ENCODE data around the gene FBXL17. TPM values are rescaled to one million over a fixed set of nuclear protein-coding genes. Genes with fewer than 3 reads are reported as not detected.

FBXL17 gene
- total RNA-seq, 1 experiment from 2014 or later = 5.3 TPM

GRCh38 chr5:107873877-107874276, 508.0 kb downstream of the FBXL17 start:
- no peak overlapping the region for H3K23ac ChIP-seq (ENCODE audit: insufficient read length, low read depth, low read length)
- no peaks in the 10 kb centered on the region; a peak in 1 of 5 replicates for H3K9me3 Mint-ChIP-seq
- H2AFZ ChIP-seq (ENCODE audit: low read length) = no peak overlapping the region
- no peak overlapping the region for H2BK120ac ChIP-seq (ENCODE audit: low read depth, low read length, poor library complexity, severe bottlenecking)
- H2BK5ac ChIP-seq (ENCODE audit: insufficient read length, low read length) = no peak overlapping the region
- H3K4ac ChIP-seq (ENCODE audit: low read depth, low read length) = no peak overlapping the region
- H3K23me2 ChIP-seq (ENCODE audit: insufficient read length, low read depth, low read length, poor library complexity, severe bottlenecking) = no peaks in the 10 kb centered on the region
- no peak overlapping the region for H3K56ac ChIP-seq (ENCODE audit: insufficient read length, low read depth, low read length)
- H4K20me1 ChIP-seq (ENCODE audit: control insufficient read depth, insufficient read depth, insufficient read length) = no peaks in the 10 kb centered on the region
- DNase-seq = no peak
- no peak overlapping the region for H3K9ac ChIP-seq (ENCODE audit: extremely low read depth, insufficient read length, low read length)
- no peak overlapping the region for H4K5ac ChIP-seq (ENCODE audit: insufficient read length, low read depth, low read length)
- H2BK15ac ChIP-seq (ENCODE audit: low read depth, low read length) = no peak overlapping the region
- no peak overlapping the region for H3K14ac ChIP-seq (ENCODE audit: insufficient read depth, low read length)
- no peaks in the 10 kb centered on the region for H3K79me1 ChIP-seq (ENCODE audit: insufficient read depth, low read depth, low read length, poor library complexity, severe bottlenecking)
- no peak overlapping the region for H2AK5ac ChIP-seq (ENCODE audit: insufficient read length, low read length)
- no peak overlapping the region for H4K91ac ChIP-seq (ENCODE audit: insufficient read length, low read depth, low read length)
- H3K18ac ChIP-seq (ENCODE audit: insufficient read length, low read depth, low read length) = no peak overlapping the region
- no peaks in the 10 kb centered on the region for H3K9me3 ChIP-seq (ENCODE audit: control insufficient read depth, low read depth, low read length)
- no CpG with 5 or more reads among the region's 2 CpGs for WGBS (ENCODE audit: extremely low coverage, insufficient read length, low lambda C conversion rate)
- peak overlapping the region in 1 of 3 experiments; percentile 10; a peak in 3 of 7 replicates for H3K27ac Mint-ChIP-seq
- no peak overlapping the region for H3K27ac ChIP-seq (ENCODE audit: insufficient read length, low read depth, low read length)
- no peaks in the 10 kb centered on the region for H3K79me2 ChIP-seq (ENCODE audit: insufficient read depth, low read length)
- no peak overlapping the region for H3T11ph ChIP-seq (ENCODE audit: low read length)
- H2BK20ac ChIP-seq (ENCODE audit: low read depth, low read length, poor library complexity, severe bottlenecking) = no peak overlapping the region
- no peaks in the 10 kb centered on the region for H3K27me3 Mint-ChIP-seq (ENCODE audit: low read depth)
- peaks cover 39 to 40% of the 10 kb centered on the region in 2 experiments for H3K4me1 Mint-ChIP-seq
- no peaks in the 10 kb centered on the region for H3K36me3 Mint-ChIP-seq (ENCODE audit: insufficient read depth in 1 of 3, low read depth in 3 of 3)
- H3K4me3 Mint-ChIP-seq = no peak overlapping the region
- no peak for TF ChIP-seq CTCF (conservative IDR thresholded peaks at IDR 0.05)
- no peaks in the 10 kb centered on the region for H3K4me1 ChIP-seq (ENCODE audit: insufficient read depth, low read length)
- no peaks in the 10 kb centered on the region for H3K27me3 ChIP-seq (ENCODE audit: insufficient read depth, low read length)
- H3K4me2 ChIP-seq (ENCODE audit: insufficient read depth, insufficient read length, low read length) = no peak overlapping the region
- H4K8ac ChIP-seq (replicated peaks; ENCODE audit: insufficient read length, low read depth, low read length) = no peak overlapping the region
- H2BK12ac ChIP-seq (ENCODE audit: insufficient read length, low read depth, low read length) = no peak overlapping the region
